Ascending aorta (tissue), 2 donors: ENCODE data around the gene DPYD. TPM values are rescaled to one million over a fixed set of nuclear protein-coding genes. Genes with fewer than 3 reads are reported as not detected.
A peak's percentile ranks its signal among the peaks of the same experiment; 100 is the strongest.

Experiments
- DNase-seq, 2 donors: peaks; one replicate each; pipeline ENCODE4 v3.0.0-alpha.2; 2019; ENCODE audit warnings: low spot score in 2 of 2
- H3K27ac ChIP-seq, 2 donors: fragments of 200-600 bp; sonication (generic); one replicate each; pipeline ENCODE4 v1.5.1; 2016 to 2017; ENCODE audit warnings: mild to moderate bottlenecking in 1 of 2
- H3K27me3 ChIP-seq: fragments of 200-600 bp; sonication (generic); one replicate; pipeline ENCODE4 v1.5.1; 2017
- H3K36me3 ChIP-seq, 2 donors: fragments of 200-600 bp; sonication (generic); one replicate each; pipeline ENCODE4 v1.5.1; 2016
- H3K4me1 ChIP-seq, 2 donors: fragments of 200-600 bp; sonication (generic); one replicate each; pipeline ENCODE4 v1.5.1; 2016 to 2017; ENCODE audit warnings: mild to moderate bottlenecking in 1 of 2
- H3K4me3 ChIP-seq, 2 donors: fragments of 200-600 bp; sonication (generic); one replicate each; pipeline ENCODE4 v1.5.1; 2016 to 2017; ENCODE audit warnings: mild to moderate bottlenecking in 1 of 2
- H3K9me3 ChIP-seq, 2 donors: fragments of 200-600 bp; sonication (generic); one replicate each; pipeline ENCODE4 v1.5.1; 2016
- CTCF ChIP-seq, 3 experiments: fragments of 200-600 bp in 2 of 3; fragments of 450-650 bp in 1 of 3; sonication (generic) in 2 of 3; IDR thresholded peaks; one replicate each; pipeline ENCODE4 v1.5.1; 2016 to 2019; ENCODE audit warnings: antibody characterized with exemption in 3 of 3, mild to moderate bottlenecking in 1 of 3, moderate library complexity in 1 of 3
- intact Hi-C: fragments of 100-400 bp; cut with DNase I; formaldehyde crosslinking; loops from one replicate; pipeline ENCODE4 v1.15.1; 2023
- total RNA-seq: library from RNA; depleted of rRNA; stranded (reverse); fragments of >200 nt; gene quantifications from one replicate; pipeline ENCODE4 v1.1.0, GENCODE V29; 2016

DPYD gene
- total RNA-seq, 1 donor from 2014 or later = 22.9 TPM

- no peak for TF ChIP-seq CTCF (IDR thresholded peaks at IDR 0.05)
- Histone ChIP-seq H3K9me3 (no peaks in the 10 kb centered on the region), H3K27ac (no peak overlapping the region), H3K4me3 (no peak overlapping the region), H3K36me3 (no peaks in the 10 kb centered on the region), H3K4me1 (no peaks in the 10 kb centered on the region), H3K27me3 (no peaks in the 10 kb centered on the region)
- intact Hi-C loops = no loop called here
- no peak for DNase-seq
Measured at GRCh38 chr1:97396463-97396862, 524.4 kb downstream of the DPYD start.

- no peaks in the 10 kb centered on the region for H3K36me3 ChIP-seq
- no peaks in the 10 kb centered on the region for H3K9me3 ChIP-seq
- no peak overlapping the region for H3K27ac ChIP-seq
- no peaks in the 10 kb centered on the region for H3K4me1 ChIP-seq
- TF ChIP-seq CTCF (IDR thresholded peaks at IDR 0.05) = no peak
- no peak overlapping the region for H3K4me3 ChIP-seq
- no peaks in the 10 kb centered on the region for H3K27me3 ChIP-seq
- DNase-seq = no peak
- intact Hi-C loops = no loop called here
Measured at GRCh38 chr1:97392701-97393100, 528.1 kb downstream of the DPYD start.

- H3K36me3 ChIP-seq = no peaks in the 10 kb centered on the region
- no peak for DNase-seq
- H3K4me3 ChIP-seq = no peak overlapping the region
- intact Hi-C loops = no loop called here
- no peaks in the 10 kb centered on the region for H3K27me3 ChIP-seq
- no peak overlapping the region for H3K27ac ChIP-seq
- no peak for TF ChIP-seq CTCF (IDR thresholded peaks at IDR 0.05)
- no peaks in the 10 kb centered on the region for H3K4me1 ChIP-seq
- H3K9me3 ChIP-seq = no peaks in the 10 kb centered on the region
Measured at GRCh38 chr1:97385536-97386277, 535.1 kb downstream of the DPYD start.

GRCh38 chr1:97384294-97384968 lies 536.4 kb downstream of the DPYD start:
- Histone ChIP-seq H3K27ac (peak overlapping the region in 1 of 2 donors; percentile 64), H3K9me3 (no peaks in the 10 kb centered on the region), H3K4me3 (no peak overlapping the region), H3K27me3 (no peaks in the 10 kb centered on the region), H3K36me3 (no peaks in the 10 kb centered on the region), H3K4me1 (no peaks in the 10 kb centered on the region)
- TF ChIP-seq CTCF (IDR thresholded peaks at IDR 0.05) = no peak
- no peak for DNase-seq
- intact Hi-C loops = no loop called here

GRCh38 chr1:97383797-97384196 lies 537.0 kb downstream of the DPYD start:
- no peaks in the 10 kb centered on the region for H3K4me1 ChIP-seq
- H3K27ac ChIP-seq = peak overlapping the region in 1 of 2 donors; percentile 64
- TF ChIP-seq CTCF (IDR thresholded peaks at IDR 0.05) = no peak
- H3K36me3 ChIP-seq = no peaks in the 10 kb centered on the region
- no peak for DNase-seq
- intact Hi-C loops = no loop called here
- no peaks in the 10 kb centered on the region for H3K9me3 ChIP-seq
- no peak overlapping the region for H3K4me3 ChIP-seq
- H3K27me3 ChIP-seq = no peaks in the 10 kb centered on the region
